ENCODE data around the gene NTRK1. TPM values are rescaled to one million over a fixed set of nuclear protein-coding genes. Genes with fewer than 3 reads are reported as not detected.
A peak's percentile ranks its signal among the peaks of the same experiment; 100 is the strongest.

Gene NTRK1
- total RNA-seq, 1 donor from 2014 or later = 2.4 TPM

GRCh38 chr1:156836041-156836654 lies 24.5 kb upstream of the NTRK1 start:
- ATAC-seq (no peak), DNase-seq (ENCODE audit: missing footprints) (no peak)
- intact Hi-C loops (cut with DNase I) = loop anchor here (5.0 kb wide), 1 partner anchor 91 kb away; no protein-coding TSS in a partner anchor

- intact Hi-C loops (cut with DNase I) = loop anchor here (5.0 kb wide), 1 partner anchor 90 kb away; no protein-coding TSS in a partner anchor
- DNase-seq (ENCODE audit: missing footprints) (no peak), ATAC-seq (no peak)
Observed at GRCh38 chr1:156836892-156837291, 23.8 kb upstream of the NTRK1 start.

GRCh38 chr1:156838972-156839371 lies 21.7 kb upstream of the NTRK1 start:
- no peak for ATAC-seq
- intact Hi-C loops (cut with DNase I) = loop anchor here (1.0 to 5.0 kb wide), 2 partner anchors 21 to 88 kb away; partner anchors contain the start of gene NTRK1
- no peak for DNase-seq (ENCODE audit: missing footprints)

GRCh38 chr1:156839426-156840109 lies 21.1 kb upstream of the NTRK1 start:
- DNase-seq (ENCODE audit: missing footprints) (no peak), ATAC-seq (no peak)
- intact Hi-C loops (cut with DNase I) = loop anchor here (1.0 to 5.0 kb wide), 3 partner anchors 21 to 88 kb away; partner anchors contain the start of gene NTRK1

GRCh38 chr1:156840186-156840897 lies 20.3 kb upstream of the NTRK1 start:
- no peak for ATAC-seq
- no peak for DNase-seq (ENCODE audit: missing footprints)

GRCh38 chr1:156840898-156841279 lies 19.8 kb upstream of the NTRK1 start:
- intact Hi-C loops (cut with DNase I) = loop anchor here (2.0 kb wide), 1 partner anchor 50 kb away; no protein-coding TSS in a partner anchor
- DNase-seq (ENCODE audit: missing footprints) = no peak
- no peak for ATAC-seq

More at GRCh38 chr1:156840186-156840897, 20.3 kb upstream of the NTRK1 start:
- intact Hi-C loops (cut with DNase I) = loop anchor here (2.0 kb wide), 1 partner anchor 50 kb away; no protein-coding TSS in a partner anchor

GRCh38 chr1:156841295-156841855 lies 19.3 kb upstream of the NTRK1 start:
- no peak for ATAC-seq
- no peak for DNase-seq (ENCODE audit: missing footprints)
- intact Hi-C loops (cut with DNase I) = loop anchor here (2.0 kb wide), 1 partner anchor 49 kb away; no protein-coding TSS in a partner anchor

GRCh38 chr1:156842618-156843300 lies 17.9 kb upstream of the NTRK1 start:
- intact Hi-C loops (cut with DNase I) = no loop called here
- DNase-seq (ENCODE audit: missing footprints) (no peak), ATAC-seq (no peak)

GRCh38 chr1:156844102-156844501 lies 16.6 kb upstream of the NTRK1 start:
- intact Hi-C loops (cut with DNase I) = no loop called here
- ATAC-seq (no peak), DNase-seq (ENCODE audit: missing footprints) (no peak)

GRCh38 chr1:156844638-156845037 lies 16.0 kb upstream of the NTRK1 start:
- no peak for ATAC-seq
- no peak for DNase-seq (ENCODE audit: missing footprints)
- intact Hi-C loops (cut with DNase I) = no loop called here

- intact Hi-C loops (cut with DNase I) = no loop called here
- ATAC-seq = no peak
- peak; percentile 68 for DNase-seq (ENCODE audit: missing footprints)
Observed at GRCh38 chr1:156845055-156845952, 15.4 kb upstream of the NTRK1 start.

- intact Hi-C loops (cut with DNase I) = no loop called here
- no peak for DNase-seq (ENCODE audit: missing footprints)
- ATAC-seq = no peak
Observed at GRCh38 chr1:156845953-156846545, 14.6 kb upstream of the NTRK1 start.

- DNase-seq (ENCODE audit: missing footprints) = no peak
- intact Hi-C loops (cut with DNase I) = no loop called here
- no peak for ATAC-seq
Observed at GRCh38 chr1:156846643-156847042, 14.0 kb upstream of the NTRK1 start.

- ATAC-seq (no peak), DNase-seq (ENCODE audit: missing footprints) (no peak)
- intact Hi-C loops (cut with DNase I) = no loop called here
Observed at GRCh38 chr1:156847591-156848460, 12.8 kb upstream of the NTRK1 start.

- DNase-seq (ENCODE audit: missing footprints) = no peak
- ATAC-seq = no peak
- intact Hi-C loops (cut with DNase I) = no loop called here
Observed at GRCh38 chr1:156848461-156849150, 12.1 kb upstream of the NTRK1 start.

- no peak for DNase-seq (ENCODE audit: missing footprints)
- intact Hi-C loops (cut with DNase I) = no loop called here
- no peak for ATAC-seq
Observed at GRCh38 chr1:156849151-156849496, 11.5 kb upstream of the NTRK1 start.

Data from Right ventricle myocardium inferior (tissue), 1 donor.